Activated gamma-delta T cell (primary cell): Measurements from ENCODE around the gene SOHLH1.

ENCODE experiments used
- DNase-seq: peaks from one replicate; lab custom pipeline; 2025; lab: John Stamatoyannopoulos, UW

Gene SOHLH1

DNA sequence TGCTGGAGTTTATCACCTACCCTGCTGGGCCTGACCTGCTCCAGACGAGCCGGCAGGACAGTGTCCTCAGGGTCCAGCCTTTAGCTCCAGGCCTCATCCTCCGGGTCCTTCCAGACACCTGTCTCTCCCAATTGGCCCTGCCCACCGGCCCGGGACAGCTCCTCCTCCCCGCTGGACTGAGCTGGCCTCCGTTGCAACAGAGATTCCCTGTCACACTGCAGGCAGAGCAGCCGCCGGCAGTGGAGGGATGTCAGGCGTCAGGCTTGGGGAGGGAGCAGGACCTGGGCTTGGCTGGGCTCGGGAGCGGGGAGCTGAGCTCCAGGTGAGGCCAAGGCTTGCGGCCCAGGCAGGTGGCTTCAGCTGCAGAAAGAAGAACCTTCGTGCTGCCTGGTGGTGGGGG is 4.4 kb upstream of the SOHLH1 start:
- no peak for DNase-seq

DNA sequence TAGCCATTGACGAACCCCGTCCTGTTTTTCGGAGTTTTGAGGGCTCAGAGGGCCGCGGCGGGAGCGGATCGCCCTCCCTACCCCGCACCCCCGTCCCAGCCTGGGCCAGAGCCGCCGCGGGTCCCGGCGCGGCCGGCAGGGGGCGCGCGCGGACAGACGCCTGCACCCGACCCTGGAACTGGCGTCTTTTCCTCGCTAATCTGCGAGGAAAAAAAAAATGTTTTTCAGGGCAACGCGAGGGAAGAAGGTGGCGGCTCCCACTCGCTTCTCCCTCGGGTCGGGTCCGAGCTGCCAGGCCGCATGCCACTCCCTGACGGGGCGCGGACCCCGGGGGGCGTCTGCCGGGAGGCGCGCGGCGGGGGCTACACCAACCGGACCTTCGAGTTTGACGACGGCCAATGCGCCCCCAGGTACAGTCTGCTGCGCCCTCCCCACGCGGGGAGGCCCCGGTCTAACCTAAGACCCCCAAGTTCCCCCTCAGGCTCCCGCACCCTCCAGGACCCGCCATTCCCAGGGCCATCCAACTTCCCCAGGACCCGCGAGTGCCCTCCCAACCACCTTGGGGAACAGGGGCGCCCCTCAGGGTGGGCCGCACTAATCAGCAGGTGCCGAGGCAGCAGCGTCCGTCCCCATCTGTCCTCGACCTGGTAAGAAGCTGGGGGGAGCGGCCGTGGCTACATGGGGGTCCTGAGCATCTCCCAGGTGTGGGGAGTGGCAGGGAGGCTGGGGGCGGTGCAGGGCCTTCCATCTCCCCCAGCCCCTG is 2.9 kb upstream of the SOHLH1 start, which contains the start of gene KCNT1:
Gene KCNT1 (plus strand): TSS at position 227 of the 763 bp plus-strand sequence. CDS start 74 bp downstream, at position 301.
- DNase-seq: peak; percentile 24

DNA sequence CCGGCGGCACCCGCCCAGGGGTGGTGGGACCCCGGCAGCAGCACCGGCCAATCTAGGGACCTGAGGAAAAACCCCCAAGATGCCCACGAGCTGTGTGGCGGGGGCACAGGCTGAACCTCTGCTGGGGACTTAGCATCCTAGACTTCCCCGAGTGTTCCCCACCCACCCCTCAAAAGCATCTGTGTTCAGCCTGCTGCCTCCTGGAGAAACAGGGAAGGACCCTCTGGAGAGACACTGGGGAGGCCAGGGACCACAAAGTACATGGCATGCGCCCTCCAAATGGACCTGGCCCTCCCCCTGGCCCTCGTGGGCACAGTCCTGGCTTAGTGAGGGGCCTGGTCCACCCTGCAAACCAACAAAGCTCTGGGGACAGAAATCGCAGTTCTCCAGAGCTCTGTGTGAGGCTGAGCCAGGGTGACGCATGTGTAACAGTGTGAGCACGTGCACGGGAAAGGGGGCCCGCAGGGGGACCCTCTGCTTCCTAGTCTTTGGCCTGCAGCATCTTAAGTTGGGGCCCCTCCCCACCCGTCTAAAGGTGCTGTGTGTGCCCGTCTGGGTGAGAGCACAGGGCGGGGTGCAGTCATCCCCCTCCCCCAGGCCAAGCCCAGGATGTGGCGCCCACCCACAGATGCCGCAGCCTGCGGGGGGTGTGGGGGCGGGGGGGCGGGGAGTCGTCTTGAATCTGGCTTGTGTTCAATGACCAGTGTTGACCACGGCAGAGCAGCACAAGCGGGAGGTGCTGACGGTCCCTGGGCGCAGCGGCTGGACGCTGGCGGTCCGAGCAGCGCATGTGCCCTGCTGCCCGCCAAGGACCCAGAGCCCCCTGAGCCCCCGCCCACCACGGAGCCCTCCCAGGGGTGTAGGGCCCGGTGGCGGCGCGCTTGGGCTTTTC is 2.0 kb upstream of the SOHLH1 start:
- no peak for DNase-seq

DNA sequence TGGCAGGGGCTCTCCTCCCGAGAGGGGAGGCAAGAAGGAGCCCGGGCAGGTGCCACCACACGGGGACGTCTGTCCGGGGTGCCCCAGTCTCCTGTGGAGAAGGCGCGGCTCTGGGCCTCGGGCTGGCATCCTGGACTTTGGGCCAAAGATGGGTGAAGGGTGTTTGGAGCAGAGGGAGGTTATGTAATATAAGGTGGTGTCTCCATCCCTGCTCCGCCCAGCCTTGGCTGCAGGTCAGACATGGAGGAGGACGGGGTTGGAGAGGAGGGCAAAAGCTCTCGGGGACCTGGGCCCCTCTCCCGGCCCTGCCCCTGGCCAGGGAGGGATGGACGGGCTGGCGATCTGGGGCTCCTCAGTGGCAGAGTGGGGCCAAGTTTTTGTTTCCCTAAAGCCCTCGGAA is 1.2 kb upstream of the SOHLH1 start:
- no peak for DNase-seq

DNA sequence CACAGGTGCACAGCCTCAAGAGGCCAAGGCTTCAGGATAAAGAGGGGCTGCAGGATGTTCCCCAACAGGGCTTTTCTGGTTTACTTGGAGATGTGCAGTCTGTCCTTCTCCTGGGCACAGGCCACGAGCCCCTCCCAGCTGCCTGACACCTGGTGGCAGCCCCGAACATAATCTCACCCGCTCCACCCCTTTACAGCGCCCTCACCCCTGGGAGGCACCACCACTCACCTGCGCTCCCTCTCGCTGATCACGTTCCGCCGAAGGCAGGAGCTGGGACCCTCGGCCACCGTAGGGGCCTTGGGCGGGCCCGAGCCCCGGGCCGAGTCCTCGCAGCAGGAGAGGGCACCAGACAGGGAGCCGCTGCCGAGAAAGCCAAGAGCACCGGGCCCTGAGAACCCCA is 514 bp downstream of the SOHLH1 start:
- no peak for DNase-seq

DNA sequence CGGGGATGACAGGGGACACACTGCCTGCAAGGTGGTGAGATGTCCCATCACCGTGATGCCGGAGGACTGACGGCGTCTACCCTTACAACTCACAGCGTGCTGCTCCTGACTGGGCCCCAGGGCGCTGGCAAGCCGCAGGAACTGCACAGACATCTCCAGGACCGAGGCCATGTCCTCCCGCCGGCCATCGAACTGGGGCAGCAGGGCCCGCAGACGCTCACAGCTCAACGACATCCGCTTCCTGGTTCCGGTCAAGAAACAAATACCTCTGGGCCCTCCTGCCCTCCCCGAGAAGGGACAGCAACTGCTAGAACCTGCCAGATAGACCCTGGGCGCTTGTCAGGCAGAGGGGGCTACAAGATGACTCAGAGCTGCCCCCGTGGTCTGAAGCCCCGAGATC is 1.0 kb downstream of the SOHLH1 start:
- no peak for DNase-seq

DNA sequence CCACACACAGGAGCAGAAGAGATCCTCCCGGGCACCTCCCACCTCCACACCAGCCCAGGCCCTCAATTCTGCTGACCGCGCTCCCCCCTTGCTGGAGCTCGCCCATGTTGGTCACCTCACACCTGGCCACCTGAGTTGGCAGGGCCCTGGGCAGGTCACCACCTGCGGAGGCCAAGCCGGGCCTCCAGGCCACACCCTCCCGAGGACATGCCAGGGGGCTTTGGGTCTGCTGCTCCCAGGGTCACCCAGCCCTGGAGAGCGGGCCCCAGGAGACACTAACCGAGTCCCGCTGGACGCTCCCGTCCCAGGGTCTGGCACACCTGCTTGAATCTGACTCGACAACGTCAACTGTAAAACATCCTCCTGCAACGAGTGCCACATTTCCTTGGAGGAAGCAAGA is 2.1 kb downstream of the SOHLH1 start:
- DNase-seq: no peak

DNA sequence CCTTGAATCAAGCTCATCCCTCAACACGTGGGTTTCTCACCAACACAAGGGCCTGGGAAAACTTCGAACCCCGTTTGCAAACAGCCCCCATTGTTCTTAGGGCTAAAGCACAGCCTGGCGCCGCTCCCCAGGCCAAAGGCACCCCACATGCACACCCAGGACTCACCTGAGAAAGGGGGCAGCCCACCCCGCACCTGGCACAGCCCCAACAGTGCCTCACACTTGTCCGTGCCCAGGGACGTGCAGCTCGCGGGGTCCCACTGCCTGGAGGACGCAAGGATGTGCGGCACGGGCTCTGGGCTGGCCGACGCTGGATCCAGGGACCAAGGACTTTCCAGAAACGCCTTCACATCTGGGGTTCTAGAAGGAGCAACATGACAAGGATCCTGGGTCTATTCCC is 2.8 kb downstream of the SOHLH1 start:
- DNase-seq: no peak

DNA sequence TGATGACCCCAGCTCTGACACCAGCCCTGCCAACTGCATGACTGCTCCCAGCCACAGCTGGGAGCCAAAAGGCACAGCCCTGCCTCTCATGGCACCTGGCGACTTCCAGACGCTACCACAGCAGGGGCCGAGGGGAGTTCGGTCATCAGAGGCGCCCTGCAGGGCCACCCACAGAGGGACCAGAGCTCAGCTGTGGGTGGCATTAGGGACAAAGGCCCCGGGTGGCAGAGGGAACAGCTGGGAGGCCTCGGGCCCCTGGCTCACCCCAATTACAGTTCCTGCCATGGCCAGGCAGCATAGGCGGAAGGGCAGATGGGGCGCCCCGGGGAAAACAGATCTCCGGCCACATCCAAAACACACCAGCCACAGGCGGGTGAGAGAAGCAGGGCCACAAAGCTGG is 3.6 kb downstream of the SOHLH1 start:
- DNase-seq: no peak

DNA sequence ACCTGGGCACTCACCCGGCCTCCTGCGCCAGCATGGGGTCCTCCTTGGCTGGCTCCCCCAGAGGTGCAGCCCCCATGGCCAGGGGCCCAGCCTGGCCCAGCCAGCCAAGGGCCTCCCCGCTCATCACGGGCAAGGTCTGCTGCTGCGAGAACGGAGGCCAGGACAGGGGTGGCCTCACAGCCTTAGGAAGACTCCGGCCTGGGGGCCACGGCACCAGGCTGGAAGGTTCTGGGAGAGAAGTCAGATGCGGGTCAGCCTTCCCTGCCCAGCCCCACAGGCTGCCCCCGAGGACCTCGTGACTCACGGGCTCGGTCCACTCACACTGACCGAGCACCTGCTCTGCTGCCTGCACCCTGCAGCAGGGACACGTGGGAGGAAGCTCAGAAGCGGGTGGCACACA is 4.2 kb downstream of the SOHLH1 start:
- DNase-seq: no peak

DNA sequence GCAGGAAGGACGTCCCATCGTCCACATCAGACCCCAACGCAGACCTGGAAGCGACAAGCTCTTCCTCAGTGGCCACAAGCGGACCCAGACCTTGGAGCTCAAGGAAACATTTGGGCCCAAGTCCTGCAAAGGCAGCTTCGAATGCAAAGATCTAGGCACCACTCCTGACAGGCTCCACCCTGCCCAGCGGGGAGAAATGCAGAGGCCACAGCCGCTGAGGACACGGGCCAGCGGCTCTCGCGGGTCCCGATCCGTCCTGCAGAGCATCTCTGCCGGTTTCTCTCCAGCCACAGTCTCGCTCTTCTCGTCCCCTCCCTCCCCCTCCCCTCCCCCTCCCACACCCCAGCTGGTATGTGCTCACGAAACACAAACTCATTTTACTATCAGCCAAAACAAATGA is 4.9 kb downstream of the SOHLH1 start:
- DNase-seq: no peak

DNA sequence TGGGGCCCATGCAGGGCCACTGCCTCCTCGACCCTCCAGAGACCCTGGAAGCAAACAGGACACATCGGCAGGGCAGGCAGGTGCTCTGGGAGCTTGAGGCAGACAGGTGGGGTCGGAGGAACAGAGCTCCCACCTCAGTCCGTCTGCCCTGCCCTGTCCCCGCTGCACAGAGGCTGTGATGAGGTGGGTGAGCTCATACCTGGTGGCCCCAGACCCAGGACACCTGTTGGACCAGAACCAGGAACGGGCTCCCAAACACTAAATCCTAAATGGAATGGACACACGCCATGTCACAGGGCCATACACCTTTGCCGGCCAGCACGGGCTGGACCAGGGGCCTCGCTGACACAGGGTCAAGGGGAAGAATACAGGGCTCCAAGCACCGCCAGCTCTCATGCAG is 5.5 kb downstream of the SOHLH1 start:
- DNase-seq: no peak

DNA sequence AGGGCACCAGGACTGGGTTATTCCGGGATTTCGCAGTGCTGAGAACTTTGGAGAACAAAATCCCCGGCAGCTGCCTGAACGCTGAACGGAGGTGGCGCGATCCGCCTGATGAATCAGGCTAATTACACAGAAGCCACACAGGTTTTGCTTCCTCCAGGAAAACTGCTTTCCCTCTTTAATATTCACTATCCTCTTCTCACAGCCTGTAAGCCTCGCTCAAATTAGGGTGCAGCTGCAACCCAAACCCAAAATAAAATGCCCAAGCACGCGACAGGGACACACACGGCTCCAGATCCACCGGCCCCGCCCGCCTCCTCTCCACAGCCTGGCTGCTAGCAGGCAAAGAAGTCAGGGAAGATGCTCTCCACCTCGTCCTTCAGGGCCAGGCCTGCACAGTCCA is 6.0 kb downstream of the SOHLH1 start:
- no peak for DNase-seq

DNA sequence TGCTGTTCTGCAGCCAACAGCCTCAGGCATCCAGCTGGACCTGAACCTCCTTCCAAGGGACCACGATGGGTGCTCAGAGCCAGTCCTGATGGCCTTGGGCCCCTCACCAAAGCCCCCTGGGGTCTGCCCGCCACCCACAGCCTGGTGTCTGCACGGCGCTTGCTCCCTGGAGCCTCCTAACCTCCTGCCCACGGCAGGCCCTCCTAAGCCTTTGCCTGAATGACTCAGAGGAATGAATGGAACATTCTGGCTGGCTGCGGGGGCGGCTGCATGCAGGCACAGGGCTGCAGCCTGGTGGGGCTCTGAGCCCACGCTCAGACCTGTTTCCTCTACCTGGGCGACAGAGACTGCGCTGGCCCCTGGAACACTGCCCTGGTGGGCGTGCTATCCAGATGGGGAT is 6.9 kb downstream of the SOHLH1 start:
- no peak for DNase-seq

DNA sequence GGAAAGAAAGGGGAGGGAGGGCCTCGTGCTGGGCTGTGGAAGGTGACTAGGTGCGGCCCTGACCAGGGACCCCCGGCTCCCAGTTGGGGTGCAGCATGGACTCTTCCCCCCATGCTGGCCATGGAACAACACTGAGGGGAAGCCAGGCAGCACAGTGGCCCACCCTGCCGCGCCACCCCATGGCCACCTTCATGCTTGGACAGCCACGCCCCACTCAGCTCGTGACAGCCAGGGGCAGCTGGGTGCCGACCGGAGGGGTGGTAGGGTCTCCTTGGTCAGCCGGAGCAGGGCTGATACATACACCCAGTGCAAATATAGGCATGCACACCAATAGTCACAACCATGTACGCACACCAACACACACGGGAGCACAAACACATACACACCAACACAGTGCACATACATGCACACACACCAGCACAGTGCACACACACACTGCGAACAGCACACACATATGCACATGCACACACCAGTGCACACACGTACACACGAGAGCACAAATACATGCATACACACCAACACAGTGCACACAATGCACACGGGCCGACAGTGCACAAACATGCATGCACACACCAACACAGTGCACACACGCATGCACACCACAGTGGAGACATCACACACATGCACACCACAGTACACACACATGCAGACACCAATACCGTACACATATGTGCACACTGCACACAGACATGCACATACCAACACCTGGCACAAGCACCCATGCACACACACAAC is 8.3 kb downstream of the SOHLH1 start:
- DNase-seq: no peak

DNA sequence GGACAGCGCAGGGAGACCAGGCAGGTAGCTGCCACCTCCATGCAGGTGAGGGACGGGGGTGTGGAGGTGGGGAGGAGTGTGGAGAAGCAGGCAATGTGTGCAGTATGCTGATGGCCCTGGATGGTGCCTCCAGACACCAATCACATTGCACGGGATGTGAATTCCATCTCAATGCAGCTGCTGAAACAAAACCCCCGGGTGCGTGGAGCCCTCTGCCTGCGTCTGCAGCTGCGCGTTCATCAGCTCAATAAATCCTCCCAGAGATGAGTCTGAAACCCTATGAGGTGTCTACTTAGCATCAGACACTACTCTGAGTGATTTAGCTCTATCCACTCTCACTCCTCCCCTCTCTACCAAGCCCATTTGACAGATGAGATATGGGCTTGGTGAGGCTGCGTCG is 10.3 kb downstream of the SOHLH1 start:
- DNase-seq: no peak

DNA sequence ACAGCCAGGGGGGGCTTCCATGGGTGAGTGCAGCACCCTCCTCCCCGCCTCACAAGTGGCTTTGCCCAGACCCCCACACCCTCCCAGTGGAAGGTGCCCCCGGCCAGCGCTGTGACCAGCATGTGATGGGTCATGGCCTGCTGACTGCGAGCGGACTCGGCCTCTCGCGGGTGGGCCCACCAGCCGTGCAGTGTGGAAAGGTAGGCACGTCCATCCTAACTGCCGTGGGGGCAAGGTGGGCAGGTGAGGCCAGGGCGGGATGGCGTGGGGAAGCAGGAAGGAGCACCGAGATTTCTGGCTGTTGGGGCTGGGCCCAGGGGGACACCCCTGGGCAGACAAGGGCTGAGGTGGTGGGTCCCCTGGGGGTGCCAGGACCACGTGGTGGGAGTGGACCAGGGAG is 12.1 kb downstream of the SOHLH1 start:
- DNase-seq: no peak

DNA sequence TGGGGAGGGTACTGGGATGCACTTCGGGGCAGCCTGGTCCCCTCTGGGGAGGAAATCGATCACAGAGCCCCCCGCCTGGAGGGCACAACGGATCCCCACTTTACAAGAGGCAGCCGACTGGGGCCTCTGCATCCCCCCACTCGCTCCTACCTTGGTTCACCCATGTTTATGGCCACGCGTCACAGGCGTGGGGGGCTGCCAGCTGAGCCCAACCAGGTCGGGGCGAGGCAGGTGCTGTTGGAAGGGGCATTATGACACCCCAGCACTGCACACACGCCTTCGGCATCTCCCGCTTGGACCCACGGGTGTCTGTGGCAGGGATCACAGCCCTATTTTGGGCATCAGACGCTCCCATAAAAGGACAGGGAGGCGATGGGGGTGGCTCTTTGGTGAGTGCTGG is 14.6 kb downstream of the SOHLH1 start:
- DNase-seq: no peak

DNA sequence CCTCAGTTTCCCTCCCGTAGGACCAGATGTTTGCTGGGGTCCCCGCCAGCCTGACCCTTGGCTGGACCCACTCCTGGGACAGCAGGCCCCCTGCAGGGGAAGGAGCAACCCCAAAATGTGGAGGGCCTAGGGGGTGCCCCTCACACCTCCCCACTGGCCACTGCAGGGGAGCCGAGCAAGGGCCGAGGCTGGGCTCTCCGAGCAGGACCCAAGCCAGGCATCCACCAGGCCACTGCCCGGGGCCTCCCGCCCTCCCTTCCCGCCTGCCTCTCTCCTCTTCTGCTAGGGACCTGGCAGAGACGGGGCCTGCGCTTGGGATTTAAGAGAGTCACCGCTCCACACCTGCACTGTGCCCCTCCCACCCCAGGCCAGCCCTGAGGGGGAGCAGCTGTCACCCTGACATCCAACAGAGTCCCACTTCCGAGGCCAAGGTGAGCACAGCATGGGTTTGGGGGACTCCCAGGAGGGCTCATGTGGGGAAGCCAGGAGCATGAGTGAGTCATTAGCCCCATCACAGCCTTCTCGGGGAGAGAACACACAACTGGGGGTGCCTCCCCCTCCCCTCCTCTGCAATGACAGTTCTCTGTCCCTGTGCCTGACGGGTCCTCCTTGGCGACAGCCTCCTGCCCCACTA is 15.8 kb downstream of the SOHLH1 start:
- DNase-seq: no peak

DNA sequence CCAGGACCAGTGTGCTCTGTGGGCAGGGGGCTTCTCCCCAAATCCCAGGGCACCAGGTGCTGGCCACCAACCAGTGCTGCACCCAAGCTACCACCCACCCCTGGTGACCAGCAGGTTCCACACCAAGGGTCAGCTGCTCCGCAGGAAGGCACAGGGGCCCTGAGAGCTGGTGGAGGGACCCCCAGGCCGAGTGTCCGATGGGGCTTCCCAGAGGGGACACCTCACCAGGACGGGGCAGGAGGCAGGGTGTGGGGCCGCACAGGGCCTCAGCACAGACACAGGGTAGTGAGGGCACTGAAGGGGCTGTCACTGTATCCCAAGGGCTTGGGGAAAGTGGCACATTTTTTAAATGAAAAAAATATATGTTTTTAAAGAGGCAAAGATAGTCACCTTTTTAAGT is 18.1 kb downstream of the SOHLH1 start:
- DNase-seq: no peak

DNA sequence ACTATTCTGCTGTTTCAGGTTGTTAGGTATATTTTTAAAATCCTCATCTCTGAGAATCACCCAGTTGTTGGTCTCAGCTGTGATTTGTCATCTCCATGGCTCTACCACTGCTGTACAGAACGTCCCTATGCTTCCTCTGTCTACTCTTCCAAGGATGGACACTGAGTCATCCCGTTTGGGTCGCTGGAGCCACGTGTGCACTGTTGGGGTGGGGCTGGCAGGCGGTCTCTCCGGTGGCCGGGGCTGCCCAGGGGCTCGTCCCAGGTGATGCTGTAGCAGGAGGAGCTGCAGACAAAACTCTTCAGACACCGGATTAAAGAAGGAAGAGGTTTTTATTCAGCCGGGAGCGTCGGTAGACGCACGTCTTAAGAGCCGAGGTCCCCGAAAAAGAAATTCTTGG is 19.2 kb downstream of the SOHLH1 start:
- DNase-seq: no peak
